ENCODE results near the gene ERG.

The ERG gene

GRCh38 chr21:38389354-38389676 lies 109.0 kb downstream of the ERG start:
- no peak for DNase-seq (ENCODE audit: low read depth)

GRCh38 chr21:38388647-38389353 lies 109.5 kb downstream of the ERG start:
- DNase-seq (ENCODE audit: low read depth) = no peak

GRCh38 chr21:38388203-38388602 lies 110.1 kb downstream of the ERG start:
- DNase-seq (ENCODE audit: low read depth) = no peak

GRCh38 chr21:38386967-38387366 lies 111.3 kb downstream of the ERG start:
- DNase-seq (ENCODE audit: low read depth) = no peak

GRCh38 chr21:38385427-38386175 lies 112.7 kb downstream of the ERG start:
- no peak for DNase-seq (ENCODE audit: low read depth)

- no peak for DNase-seq (ENCODE audit: low read depth)
Measured at GRCh38 chr21:38384675-38385426, 113.4 kb downstream of the ERG start.

- no peak for DNase-seq (ENCODE audit: low read depth)
Measured at GRCh38 chr21:38384238-38384560, 114.1 kb downstream of the ERG start.

GRCh38 chr21:38383411-38384237 lies 114.7 kb downstream of the ERG start:
- DNase-seq (ENCODE audit: low read depth) = no peak

GRCh38 chr21:38380481-38381137 lies 117.7 kb downstream of the ERG start:
- no peak for DNase-seq (ENCODE audit: low read depth)

GRCh38 chr21:38379147-38379546 lies 119.1 kb downstream of the ERG start:
- DNase-seq (ENCODE audit: low read depth) = no peak

- DNase-seq (ENCODE audit: low read depth) = no peak
Measured at GRCh38 chr21:38377165-38378088, 120.8 kb downstream of the ERG start.

GRCh38 chr21:38376693-38377092 lies 121.6 kb downstream of the ERG start:
- no peak for DNase-seq (ENCODE audit: low read depth)

GRCh38 chr21:38376235-38376634 lies 122.0 kb downstream of the ERG start:
- DNase-seq (ENCODE audit: low read depth) = no peak

GRCh38 chr21:38367646-38368045 lies 130.6 kb downstream of the ERG start:
- DNase-seq (ENCODE audit: low read depth) = no peak

GRCh38 chr21:38365521-38365920 lies 132.8 kb downstream of the ERG start:
- DNase-seq (ENCODE audit: low read depth) = no peak

GRCh38 chr21:38363693-38364092 lies 134.6 kb downstream of the ERG start:
- DNase-seq (ENCODE audit: low read depth) = no peak

- DNase-seq (ENCODE audit: low read depth) = no peak
Measured at GRCh38 chr21:38361324-38361723, 137.0 kb downstream of the ERG start.

GRCh38 chr21:38359835-38360234 lies 138.4 kb downstream of the ERG start:
- no peak for DNase-seq (ENCODE audit: low read depth)

- no peak for DNase-seq (ENCODE audit: low read depth)
Measured at GRCh38 chr21:38359090-38359489, 139.2 kb downstream of the ERG start.

GRCh38 chr21:38358666-38359065 lies 139.6 kb downstream of the ERG start:
- DNase-seq (ENCODE audit: low read depth) = no peak

GRCh38 chr21:38358098-38358497 lies 140.2 kb downstream of the ERG start:
- DNase-seq (ENCODE audit: low read depth) = no peak
